Stimulated activated CD4-positive, alpha-beta T cell treated with anti-CD3 and anti-CD28 coated beads, Interleukin-12 subunit alpha, Interleukin-12 subunit beta, amount 100 ng/mL, for 4 hours (primary cell): ENCODE data around the gene SERPINE1.
"Not testable (repeated sequence)": the region's sequence is repeated elsewhere in the genome, so short reads cannot be mapped to it uniquely, and the experiment has no call there.

ENCODE experiments used
- DNase-seq: peaks from one replicate; pipeline ENCODE4 v3.0.0-alpha.2; 2020

Gene SERPINE1

DNA sequence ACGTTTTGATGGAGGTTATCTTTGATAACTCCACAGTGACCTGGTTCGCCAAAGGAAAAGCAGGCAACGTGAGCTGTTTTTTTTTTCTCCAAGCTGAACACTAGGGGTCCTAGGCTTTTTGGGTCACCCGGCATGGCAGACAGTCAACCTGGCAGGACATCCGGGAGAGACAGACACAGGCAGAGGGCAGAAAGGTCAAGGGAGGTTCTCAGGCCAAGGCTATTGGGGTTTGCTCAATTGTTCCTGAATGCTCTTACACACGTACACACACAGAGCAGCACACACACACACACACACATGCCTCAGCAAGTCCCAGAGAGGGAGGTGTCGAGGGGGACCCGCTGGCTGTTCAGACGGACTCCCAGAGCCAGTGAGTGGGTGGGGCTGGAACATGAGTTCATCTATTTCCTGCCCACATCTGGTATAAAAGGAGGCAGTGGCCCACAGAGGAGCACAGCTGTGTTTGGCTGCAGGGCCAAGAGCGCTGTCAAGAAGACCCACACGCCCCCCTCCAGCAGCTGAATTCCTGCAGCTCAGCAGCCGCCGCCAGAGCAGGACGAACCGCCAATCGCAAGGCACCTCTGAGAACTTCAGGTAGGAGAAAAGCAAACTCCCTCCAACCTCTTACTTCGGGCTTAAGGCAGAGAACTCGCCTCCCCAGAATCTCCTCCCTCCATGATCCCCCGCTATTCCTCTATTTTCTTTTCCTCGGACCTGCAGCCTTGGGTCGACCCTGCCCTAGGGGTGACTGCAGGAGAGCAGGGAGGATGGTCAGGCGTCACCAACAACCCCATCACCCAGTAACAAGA lies at the start of gene SERPINE1:
SERPINE1 (plus strand) TSS at position 454 of the 809 bp plus-strand sequence. CDS start 1,290 bp downstream, outside the sequence.
- no peak for DNase-seq

DNA sequence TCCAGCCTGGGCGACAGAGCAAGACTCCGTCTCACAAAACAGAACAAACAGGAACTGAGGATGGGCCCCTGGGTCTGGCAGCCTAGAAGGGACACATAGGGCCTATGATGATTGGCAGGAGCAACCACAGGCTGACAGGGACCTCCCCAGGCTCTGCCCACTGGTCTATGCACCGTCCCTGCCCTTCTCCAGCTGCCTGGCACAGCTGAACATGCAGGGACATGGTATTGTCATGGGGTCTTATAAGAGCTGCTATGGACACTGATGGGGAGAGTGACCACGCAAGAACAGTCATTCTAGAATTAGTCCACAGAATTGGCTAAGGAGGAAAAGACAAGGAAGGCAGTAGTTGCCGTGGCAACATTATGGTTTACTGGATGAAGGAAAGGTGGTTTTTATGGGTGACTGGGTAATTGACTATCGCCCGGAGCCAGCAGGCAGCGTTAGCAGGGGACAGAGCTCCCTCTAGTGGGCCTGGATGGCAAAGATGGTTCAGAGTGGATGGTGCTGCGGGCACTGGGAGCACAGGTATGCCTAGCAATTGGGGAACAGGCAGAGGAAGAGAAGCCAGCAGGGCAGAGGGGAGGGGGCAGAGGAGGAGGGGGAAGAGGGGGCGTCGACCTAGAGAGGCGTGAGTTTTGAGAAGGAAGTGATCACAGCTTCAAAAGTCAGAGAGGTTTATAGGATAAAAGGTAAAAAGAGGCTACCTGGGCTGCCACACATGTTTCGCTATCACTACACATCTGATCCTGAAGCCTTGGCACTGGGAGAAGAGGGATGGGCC lies 49.4 kb upstream of the SERPINE1 start:
- peak; percentile 83 for DNase-seq

DNA sequence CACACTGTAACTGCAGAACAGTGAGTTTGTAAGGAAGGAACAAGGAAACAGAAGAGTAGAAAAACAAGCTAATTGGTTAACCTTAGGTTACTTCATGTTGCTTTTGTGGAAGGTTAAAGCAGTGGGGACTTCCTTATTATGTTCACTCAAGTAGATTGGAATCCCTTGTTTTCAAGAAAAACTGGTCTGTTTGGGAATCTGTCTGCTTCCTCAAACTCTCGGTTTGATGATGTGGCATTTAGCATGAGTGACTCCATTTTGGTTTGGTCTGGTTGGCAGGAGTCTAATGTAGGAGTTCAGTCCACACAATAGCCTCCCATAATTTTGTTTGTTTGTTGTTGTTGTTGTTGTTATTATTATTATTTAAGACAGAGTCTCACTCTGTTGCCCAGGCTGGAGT lies 45.5 kb upstream of the SERPINE1 start:
- no peak for DNase-seq

DNA sequence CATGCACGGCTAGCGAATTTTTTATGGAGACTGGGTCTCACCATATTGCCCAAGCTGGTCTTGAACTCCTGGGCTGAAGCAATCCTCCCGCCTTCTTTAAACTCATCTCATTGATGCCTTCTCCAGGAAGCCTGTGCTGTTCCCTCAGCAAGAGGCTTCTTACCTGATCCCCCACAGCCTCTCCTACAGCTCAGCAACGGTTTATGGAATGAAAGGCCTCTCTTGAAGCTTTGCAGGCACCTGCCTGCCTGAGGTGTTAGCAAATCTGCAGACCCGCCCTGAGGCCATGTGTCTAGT lies 42.1 kb upstream of the SERPINE1 start:
- DNase-seq, result no peak

DNA sequence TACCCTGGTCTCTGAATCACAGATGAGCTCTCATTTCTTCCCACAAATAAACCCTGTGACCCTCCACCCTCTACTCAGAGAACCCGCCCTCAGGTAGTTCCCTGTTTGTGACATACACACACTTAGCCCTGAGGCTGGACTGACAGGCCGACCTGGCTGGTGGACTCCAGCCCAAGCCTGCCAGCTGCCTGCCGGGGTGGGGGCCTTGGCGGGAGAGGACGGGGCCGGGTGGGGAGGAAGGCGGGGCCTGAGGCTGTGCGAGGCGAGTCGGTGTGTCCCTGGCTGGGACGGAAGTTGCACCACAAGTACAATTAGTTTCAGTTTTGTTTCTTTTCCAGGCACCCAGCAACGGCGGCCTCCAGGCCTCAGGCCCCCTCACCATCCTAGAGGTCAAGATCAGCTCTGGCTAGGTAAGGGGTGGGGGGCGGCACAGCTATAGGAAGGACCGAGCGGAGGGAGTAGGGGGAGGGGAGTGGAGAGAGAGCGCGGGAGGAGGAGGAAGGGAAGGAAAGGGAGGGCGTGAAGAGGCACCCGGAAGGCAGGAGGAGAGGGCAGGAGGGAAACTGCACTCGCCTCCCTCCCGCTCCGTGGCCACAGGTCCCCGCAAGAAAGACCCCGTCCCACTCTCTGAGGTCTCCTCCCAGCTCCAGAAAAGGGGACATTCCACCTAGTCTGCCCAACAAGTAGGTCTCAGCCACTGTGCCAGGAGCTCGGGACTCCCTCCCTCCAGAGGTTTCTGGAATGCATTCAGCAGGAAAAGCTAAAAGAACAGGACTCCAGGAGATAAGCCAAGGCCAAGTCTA lies 41.5 kb upstream of the SERPINE1 start, which contains the start of gene TRIM56:
TRIM56 (plus strand) TSS at position 320 of the 803 bp plus-strand sequence. CDS start 1,832 bp downstream, outside the sequence.
- peak; percentile 68 for DNase-seq

DNA sequence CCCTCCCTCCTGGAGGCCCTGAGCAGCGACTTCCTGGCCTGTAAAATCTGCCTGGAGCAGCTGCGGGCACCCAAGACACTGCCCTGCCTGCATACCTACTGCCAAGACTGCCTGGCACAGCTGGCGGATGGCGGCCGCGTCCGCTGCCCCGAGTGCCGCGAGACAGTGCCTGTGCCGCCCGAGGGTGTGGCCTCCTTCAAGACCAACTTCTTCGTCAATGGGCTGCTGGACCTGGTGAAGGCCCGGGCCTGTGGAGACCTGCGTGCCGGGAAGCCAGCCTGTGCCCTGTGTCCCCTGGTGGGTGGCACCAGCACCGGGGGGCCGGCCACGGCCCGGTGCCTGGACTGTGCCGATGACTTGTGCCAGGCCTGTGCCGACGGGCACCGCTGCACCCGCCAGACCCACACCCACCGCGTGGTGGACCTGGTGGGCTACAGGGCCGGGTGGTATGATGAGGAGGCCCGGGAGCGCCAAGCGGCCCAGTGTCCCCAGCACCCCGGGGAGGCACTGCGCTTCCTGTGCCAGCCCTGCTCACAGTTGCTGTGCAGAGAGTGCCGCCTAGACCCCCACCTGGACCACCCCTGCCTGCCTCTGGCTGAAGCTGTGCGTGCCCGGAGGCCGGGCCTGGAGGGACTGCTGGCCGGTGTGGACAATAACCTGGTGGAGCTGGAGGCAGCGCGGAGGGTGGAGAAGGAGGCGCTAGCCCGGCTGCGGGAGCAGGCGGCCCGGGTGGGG lies 39.4 kb upstream of the SERPINE1 start:
- no peak for DNase-seq

DNA sequence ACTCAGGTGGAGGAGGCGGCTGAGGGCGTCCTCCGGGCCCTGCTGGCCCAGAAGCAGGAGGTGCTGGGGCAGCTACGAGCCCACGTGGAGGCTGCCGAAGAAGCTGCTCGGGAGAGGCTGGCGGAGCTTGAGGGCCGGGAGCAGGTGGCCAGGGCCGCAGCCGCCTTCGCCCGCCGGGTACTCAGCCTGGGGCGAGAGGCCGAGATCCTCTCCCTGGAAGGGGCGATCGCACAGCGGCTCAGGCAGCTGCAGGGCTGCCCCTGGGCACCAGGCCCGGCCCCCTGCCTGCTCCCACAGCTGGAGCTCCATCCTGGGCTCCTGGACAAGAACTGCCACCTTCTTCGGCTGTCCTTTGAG lies 38.9 kb upstream of the SERPINE1 start:
- no peak for DNase-seq

DNA sequence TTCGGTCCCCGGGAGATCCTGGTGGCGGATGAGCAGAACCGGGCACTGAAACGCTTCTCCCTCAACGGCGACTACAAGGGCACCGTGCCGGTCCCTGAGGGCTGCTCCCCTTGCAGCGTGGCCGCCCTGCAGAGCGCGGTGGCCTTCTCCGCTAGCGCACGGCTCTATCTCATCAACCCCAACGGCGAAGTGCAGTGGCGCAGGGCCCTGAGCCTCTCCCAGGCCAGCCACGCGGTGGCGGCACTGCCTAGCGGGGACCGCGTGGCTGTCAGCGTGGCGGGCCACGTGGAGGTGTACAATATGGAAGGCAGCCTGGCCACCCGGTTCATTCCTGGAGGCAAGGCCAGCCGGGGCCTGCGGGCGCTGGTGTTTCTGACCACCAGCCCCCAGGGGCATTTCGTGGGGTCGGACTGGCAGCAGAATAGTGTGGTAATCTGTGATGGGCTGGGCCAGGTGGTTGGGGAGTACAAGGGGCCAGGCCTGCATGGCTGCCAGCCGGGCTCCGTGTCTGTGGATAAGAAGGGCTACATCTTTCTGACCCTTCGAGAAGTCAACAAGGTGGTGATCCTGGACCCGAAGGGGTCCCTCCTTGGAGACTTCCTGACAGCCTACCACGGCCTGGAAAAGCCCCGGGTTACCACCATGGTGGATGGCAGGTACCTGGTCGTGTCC lies 37.9 kb upstream of the SERPINE1 start:
- DNase-seq, result no peak

DNA sequence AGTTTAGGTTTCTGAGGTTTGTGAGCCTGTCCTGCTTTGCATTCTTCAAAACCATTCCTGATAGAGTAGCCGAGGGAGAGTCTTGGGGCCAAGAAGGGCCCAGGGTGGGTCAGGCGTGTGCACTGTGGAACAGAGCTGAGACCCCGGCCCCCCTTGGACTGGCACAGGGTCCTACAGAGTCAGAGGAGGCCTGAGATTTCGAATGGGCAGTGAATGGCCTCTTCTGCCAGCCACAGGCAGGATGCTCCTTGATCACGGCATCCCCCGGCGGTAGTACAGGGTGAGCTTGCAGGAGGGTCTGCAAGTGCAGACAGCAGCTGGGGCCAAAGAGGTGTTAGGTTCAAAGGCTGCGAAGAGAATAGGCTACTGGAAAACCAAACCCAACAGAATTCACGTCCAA lies 37.0 kb upstream of the SERPINE1 start:
- no peak for DNase-seq

DNA sequence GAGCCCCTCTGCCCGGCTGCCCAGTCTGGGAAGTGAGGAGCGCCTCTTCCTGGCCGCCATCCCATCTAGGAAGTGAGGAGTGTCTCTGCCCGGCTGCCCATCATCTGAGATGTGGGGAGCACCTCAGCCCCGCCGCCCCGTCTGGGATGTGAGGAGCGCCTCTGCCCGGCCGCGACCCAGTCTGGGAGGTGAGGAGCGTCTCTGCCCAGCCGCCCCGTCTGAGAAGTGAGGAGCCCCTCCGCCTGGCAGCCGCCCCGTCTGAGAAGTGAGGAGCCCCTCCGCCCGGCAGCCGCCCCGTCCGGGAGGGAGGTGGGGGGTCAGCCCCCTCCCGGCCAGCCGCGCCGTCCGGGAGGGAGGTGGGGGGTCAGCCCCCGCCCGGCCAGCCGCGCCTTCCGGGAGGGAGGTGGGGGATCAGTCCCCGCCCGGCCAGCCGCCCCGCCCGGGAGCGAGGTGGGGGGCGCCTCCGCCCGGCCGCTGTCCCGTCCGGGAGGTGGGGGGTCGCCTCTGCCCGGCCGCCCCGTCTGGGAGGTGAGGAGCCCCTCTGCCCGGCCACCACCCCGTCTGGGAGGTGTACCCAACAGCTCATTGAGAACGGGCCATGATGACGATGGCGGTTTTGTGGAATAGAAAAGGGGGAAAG lies 34.5 kb upstream of the SERPINE1 start:
- DNase-seq, result not testable (repeated sequence)

DNA sequence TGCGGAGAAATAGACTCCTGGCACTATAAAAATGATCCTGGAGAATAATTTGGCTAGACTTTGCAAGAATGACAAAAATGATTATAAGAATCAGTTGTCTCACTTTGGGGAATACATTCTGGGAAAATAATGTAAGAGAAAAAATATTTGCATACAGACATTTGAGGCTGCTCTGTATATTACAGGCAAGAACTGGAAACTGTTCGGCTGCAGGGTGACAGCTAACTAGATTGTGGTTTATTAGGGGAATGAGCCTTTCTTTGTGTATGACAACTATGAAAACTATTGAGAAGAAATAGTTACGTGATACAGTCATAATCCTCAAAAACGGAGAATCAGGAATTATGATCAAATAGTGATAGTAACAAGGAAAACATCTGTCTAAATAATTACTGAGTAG lies 33.0 kb upstream of the SERPINE1 start:
- no peak for DNase-seq

DNA sequence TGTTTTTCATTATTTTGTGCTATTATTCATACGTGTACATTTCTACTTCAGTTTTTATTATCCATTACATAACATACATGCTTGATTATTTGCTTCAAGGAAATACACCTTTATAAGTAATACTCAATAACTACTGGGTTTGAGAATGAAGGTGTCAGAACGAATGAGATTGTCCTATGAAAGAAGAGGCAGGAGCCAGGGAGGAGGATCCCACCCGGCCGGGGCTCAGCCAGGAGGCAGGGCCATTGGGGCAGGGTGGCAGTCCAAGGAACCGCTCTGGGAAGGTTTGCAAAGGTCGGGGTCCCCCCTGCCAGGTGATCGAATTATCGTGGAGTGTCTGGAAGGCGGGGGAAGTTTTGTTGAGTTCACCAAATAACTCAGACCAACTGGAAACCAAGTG lies 32.5 kb upstream of the SERPINE1 start:
- no peak for DNase-seq

DNA sequence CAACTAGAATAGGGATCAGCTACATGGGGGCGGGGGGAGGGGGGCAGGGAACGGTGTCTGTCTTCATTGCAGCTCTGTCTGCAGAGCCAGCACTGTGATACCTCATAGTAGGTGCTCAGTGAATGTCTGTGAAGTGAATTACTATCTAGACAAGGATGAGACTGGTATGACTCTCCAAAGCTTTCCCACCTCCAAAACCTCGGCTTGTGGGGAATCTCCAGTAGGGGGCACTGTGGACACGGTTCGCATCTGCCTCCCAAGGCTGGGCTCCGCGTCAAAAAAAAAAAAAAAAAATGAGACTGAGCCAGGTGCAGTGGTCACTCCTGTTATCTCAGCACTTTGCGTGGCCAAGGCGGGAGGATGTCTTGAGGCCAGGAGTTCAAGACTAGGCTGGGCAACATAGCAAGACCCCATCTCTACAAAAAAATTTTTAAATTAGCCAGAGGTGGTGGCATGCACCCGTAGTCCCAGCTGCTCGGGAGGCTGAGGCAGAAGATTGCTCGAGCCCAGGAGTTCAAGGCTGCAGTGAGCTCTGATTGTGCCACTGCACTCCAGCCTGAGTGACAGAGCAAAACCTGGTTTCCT lies 32.0 kb upstream of the SERPINE1 start:
- DNase-seq, result peak; percentile 16

DNA sequence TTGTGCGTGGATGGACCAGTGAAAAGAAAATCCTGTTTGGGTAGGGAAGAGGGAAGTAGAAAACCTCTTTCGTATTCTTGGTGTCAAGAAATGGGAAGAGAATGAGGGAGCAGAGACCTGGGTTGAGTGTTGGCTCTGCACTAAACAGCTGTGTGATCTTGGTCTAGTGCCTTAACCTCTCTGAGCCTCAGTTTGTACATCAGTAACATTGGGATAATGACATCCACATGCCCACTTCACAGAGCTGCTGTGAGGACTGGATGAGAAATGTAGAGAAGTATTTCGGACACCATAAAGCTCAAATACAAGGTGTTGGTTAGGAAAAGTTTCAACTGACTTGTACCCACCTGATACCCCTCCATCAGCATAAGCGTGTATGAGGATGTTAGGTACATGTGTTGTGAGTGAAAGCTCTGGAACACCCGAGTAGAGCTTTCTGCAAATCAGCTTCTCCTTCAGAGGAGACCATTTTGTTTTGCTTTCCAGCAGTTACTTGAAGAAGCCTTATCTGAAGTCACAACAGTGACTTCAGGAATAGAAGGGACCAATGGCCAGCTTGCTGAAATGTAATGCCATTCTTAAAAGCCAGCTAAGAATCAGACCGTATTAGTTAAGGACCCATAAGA lies 30.5 kb upstream of the SERPINE1 start:
- DNase-seq, result no peak

DNA sequence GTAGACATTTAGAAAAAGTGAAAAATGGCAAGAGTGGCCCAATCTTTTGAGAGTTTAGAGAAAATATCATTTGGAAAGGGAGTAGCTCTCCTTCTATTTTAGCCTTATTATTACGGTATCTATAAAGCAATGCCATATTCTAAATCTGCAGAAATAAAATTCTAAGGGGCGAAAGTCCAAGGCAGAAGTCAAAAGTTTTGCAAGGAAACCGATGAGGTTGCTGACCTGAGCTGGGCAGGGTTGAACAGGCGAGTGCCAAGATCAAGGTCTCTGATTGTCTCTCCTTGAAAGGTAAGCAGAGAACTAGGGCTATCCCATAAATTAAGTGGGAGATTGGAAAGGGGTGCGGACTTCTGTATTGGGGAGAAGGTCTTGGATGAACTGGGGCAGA lies 30.0 kb upstream of the SERPINE1 start:
- DNase-seq, result no peak

DNA sequence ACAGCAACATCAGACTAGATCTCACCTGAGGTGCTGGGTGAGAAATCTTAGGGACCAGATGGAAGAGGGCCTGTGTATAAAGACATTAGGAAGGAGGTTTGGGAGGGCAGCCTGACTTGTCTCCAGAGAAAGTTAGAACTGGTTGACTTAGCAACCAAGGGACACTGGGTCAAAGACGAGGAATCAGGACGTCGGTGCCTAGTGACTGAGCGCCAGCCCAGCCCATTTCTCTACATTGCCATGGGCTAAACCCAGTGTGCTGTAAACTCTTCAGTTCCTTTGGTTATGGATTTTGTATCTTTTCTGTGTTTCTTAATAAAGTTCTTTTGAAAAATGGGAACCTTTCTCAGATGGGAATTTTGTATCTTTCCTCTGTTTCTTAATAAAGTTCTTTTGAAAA lies 29.3 kb upstream of the SERPINE1 start:
- no peak for DNase-seq

DNA sequence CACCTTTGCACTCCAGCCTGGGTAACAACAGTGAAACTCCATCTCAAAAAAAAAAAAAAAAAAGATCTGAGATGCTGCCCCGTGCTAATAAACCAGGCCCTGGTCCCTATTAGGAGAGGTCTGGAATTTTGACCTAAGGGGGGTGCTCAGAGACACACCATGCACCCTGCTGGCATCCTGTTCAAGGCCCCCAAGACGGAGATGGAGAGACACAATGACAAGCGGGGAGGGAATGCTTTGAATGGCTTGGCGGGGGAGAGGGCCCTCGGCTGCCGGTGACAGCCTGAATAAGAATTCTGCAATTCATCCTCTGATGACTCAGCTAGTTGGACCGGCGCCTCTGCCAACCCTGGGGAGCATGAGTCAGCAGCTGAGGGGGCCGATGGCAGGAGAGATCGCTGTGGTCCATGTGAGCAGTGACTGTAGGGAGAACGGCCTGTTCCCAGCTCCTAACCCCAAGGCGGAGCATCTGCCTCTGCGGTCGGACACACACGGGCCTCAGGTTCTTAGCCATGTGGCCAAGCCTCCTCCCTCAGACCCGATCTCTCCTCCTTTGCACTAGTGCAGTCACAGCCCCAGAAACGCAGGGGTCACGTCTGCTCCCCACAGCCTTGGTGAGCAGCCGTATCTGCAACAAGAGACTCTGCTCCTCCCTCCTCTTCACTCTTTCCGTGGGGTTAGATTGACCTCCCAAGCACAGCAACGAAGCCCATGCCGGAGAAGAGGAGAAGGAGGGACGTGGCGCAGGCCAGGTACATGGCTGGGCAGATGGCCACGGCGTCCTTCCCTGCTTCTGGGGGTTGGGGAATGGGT lies 26.7 kb upstream of the SERPINE1 start:
- DNase-seq, result peak; percentile 56

DNA sequence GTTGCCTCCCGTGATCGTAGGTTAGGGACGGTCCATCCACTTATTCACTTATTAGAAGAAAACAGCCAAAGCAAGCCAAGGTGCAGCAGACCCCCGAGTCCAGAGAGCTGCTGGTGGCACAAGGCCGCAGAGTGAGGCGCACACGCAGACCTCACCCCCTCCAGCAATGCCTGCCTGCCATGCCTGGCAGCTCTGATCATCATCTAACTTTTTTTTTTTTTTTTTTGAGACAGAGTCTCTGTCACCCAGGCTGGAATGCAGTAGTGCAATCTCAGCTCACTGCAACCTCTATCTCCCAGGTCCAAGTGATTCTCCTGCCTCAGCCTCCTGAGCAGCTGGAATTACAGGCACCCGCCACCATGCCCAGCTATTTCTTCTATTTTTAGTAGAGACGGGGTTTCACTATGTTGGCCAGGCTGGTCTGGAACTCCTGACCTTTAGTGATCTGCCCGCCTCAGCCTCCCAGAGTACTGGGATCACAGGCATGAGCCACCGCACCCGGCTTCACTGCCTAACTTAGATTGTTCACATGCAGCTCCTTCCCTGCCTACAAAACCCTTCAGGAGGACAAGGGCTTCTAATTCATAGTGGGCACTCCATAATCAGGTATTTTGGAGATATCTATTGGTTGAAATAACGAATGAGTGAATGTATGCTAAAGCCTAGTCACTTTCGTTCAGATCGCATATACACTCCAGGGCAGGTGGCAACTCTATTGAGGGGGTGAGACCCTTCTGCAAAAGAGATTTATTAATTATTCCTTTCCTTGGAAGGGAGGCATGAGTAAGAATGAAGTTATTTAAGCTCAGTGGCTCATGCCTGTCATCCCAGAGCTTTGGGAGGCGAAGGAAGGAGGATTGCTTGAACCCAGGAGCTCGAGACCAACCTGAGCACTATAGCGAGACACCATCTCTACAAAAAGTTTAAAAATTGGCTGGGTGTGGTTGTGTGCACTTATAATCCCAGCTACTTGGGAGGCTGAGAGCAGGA lies 25.8 kb upstream of the SERPINE1 start:
- no peak for DNase-seq

DNA sequence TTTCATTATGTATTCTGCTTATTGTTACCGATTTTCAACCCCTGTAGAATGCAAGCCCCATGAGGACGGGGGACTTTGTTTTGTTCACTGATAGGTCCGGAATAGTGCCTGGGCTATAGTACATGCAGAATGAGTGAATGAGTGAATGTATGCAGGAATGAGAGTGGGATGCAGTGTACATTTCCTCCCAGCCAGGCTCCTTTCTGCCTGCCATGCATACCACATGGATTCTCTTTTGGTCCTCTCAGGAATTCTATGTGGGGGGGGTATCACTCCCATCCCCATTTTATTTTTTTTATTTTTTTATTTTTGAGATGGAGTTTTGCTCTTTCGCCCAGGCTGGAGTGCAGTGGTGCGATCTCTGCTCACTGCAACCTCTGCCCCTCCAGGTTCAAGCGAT lies 24.9 kb upstream of the SERPINE1 start:
- DNase-seq, result no peak
